ENCODE data around the gene GOLGA1.

The GOLGA1 gene

DNA sequence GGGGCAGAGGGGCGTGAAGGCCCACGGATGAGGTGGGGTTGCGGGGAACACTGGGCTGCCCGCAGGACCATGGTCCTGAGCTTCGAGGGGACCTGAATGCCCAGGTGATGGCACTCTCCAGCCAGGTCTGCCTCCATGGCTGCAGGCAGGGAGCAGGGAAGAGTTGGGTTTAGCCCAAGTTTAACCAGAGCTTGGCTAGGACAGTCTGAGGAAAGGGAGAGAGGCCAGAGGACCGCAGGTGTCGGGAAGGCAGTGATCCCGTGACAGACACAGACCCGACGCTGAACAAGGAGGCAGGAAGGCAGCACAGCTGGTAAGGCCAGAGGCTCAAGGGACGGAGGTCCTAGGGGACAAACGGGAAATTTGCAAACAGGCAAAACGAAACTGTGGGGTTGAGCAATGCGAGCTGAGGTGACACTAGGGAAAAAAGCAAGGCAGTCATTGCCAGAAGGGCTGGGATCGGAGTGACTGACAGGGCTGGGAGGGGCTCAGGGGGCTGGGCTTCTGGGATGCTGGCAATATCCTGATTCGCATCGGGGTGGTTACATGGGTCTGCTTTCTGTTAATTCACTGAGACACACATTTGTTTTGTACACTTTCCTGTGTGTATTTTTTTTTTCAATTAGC is 53.9 kb downstream of the GOLGA1 start:
- no peak overlapping the region for H3K4me3 ChIP-seq (ENCODE audit: control insufficient read depth, low read depth, low read length)
- no peak for DNase-seq (ENCODE audit: low read depth)
- TF ChIP-seq, protein P1, sequence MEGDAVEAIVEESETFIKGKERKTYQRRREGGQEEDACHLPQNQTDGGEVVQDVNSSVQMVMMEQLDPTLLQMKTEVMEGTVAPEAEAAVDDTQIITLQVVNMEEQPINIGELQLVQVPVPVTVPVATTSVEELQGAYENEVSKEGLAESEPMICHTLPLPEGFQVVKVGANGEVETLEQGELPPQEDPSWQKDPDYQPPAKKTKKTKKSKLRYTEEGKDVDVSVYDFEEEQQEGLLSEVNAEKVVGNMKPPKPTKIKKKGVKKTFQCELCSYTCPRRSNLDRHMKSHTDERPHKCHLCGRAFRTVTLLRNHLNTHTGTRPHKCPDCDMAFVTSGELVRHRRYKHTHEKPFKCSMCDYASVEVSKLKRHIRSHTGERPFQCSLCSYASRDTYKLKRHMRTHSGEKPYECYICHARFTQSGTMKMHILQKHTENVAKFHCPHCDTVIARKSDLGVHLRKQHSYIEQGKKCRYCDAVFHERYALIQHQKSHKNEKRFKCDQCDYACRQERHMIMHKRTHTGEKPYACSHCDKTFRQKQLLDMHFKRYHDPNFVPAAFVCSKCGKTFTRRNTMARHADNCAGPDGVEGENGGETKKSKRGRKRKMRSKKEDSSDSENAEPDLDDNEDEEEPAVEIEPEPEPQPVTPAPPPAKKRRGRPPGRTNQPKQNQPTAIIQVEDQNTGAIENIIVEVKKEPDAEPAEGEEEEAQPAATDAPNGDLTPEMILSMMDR (IDR thresholded peaks at IDR 0.05; ENCODE audit: control insufficient read depth, insufficient read depth, low read depth, low read length, missing control alignments): no peak

DNA sequence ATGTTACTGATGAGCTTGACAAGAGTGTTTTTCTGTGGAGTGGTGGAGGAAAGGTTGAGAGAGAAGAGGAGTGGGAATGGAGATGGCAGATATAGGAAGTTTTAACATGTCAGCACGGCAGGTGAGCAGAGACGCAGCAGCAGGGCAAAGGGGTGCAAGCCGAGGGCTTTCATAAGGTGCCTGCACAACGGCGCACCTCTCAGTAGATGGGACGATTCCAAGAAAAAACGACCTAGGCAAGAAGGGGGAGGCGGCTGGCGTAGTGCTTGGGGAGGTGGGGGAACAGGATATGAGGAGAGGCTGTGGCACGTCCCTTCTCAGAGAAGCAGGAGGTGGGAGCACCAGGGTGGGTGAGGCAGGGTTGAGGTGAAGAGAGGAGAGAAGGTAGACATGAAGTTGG is 54.4 kb downstream of the GOLGA1 start:
- no peak overlapping the region for H3K4me3 ChIP-seq (ENCODE audit: control insufficient read depth, low read depth, low read length)
- DNase-seq (ENCODE audit: low read depth): no peak
- TF ChIP-seq, protein P1 (IDR thresholded peaks at IDR 0.05; ENCODE audit: control insufficient read depth, insufficient read depth, low read depth, low read length, missing control alignments): no peak

DNA sequence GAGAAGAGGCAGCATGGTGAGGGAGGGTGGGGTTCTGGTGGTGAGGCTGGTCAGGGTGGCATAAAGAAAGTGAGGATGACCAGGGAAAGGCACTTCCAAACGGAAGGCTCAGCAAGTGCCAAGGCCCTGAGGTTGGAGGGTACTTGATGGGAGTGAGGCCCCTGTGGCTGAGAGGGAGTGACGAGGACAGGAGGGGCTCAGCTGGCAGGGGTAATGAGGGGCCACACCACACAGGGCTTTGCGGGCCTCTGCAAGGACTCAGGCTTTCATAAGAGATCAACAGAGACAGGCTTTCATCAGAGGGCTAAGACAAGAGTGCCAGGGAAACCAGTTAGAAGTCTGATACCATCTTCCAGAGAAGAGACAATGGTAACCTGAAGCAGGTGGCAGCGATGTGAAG is 55.3 kb downstream of the GOLGA1 start:
- DNase-seq (ENCODE audit: low read depth): no peak
- H3K4me3 ChIP-seq (ENCODE audit: control insufficient read depth, low read depth, low read length): no peak overlapping the region
- TF ChIP-seq, protein P1 (IDR thresholded peaks at IDR 0.05; ENCODE audit: control insufficient read depth, insufficient read depth, low read depth, low read length, missing control alignments): no peak

DNA sequence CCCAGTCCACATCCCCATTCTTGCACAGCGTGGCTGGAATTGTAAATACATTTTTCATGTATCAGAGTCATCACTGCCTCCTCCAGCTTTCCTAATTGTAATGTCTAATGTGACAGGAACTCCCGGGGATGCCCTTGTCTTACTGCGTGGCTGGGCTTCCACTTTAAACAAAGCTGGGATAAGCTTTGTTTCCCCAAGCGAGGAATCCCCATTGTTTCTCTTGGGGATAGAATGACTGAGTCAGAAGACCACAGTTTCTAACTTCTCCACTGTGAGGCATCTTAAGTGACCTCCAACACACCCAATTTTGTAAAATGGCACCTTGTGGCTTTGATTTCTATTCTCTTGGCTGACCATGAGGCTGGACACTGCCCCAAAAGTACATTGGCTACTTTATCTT is 56.5 kb downstream of the GOLGA1 start:
- TF ChIP-seq, protein P1 (IDR thresholded peaks at IDR 0.05; ENCODE audit: control insufficient read depth, insufficient read depth, low read depth, low read length, missing control alignments): no peak
- DNase-seq (ENCODE audit: low read depth): no peak
- no peak overlapping the region for H3K4me3 ChIP-seq (ENCODE audit: control insufficient read depth, low read depth, low read length)

DNA sequence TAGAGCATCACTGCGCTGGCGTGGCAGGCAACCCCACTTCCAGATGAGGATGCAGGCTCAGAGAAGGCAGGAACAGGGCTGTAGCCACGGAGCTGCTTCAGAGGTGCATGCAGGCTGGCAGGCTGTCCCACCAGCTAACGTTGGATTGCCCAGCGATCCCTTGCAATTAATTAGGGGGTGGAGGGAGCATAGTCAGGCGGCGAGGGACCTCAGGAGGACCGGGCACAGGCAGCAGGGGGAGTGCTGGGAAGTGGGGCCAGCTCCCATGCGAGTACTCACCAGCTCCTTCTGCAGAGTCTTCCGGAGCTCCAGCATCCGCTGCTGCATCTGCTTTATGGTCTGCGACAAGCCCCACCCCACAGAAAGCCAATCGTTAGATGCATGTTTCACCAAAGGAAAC is 58.7 kb downstream of the GOLGA1 start:
- TF ChIP-seq, protein P1 (IDR thresholded peaks at IDR 0.05; ENCODE audit: control insufficient read depth, insufficient read depth, low read depth, low read length, missing control alignments): no peak
- no peak for DNase-seq (ENCODE audit: low read depth)
- no peak overlapping the region for H3K4me3 ChIP-seq (ENCODE audit: control insufficient read depth, low read depth, low read length)

DNA sequence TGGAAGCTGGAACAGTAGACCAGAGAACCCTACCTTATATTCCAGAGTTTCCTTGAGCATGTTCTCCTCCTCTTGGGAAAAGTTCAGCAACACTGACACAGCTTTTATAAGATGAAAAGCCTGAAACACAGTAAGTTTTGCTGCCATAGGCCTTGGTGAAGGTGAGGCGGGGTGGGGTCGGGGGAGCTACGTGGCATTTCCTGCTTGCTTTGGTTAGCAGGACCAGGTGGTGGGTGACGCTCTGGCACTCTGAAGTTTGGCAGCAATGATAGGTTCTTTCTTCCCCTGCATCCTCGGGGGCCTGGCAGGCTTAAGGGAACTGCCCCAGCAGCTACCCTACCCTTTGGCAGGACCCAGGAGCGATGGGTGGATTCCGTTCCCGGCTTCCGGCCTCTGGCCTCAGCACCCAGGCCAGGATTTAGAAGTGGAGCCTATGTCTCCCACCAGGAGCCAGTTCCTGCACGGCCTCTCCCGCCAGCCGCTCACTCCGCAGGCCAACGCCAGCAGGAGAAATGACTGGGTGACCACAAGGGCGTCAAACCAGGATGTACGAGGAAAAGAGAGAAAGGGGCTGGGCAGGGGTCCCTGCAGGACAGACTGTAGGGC is 59.6 kb downstream of the GOLGA1 start:
- DNase-seq (ENCODE audit: low read depth): no peak
- TF ChIP-seq, protein P1 (IDR thresholded peaks at IDR 0.05; ENCODE audit: control insufficient read depth, insufficient read depth, low read depth, low read length, missing control alignments): no peak
- no peak overlapping the region for H3K4me3 ChIP-seq (ENCODE audit: control insufficient read depth, low read depth, low read length)
